HG02571 (cell line): ENCODE results near the gene CP.
"Not testable (repeated sequence)": the region's sequence is repeated elsewhere in the genome, so short reads cannot be mapped to it uniquely, and the experiment has no call there.

Source experiments
- ATAC-seq: cut with Tn5 transposase; IDR thresholded peaks from one replicate; pipeline ENCODE4 v1.9.1; 2021; ENCODE audit warnings: mild to moderate bottlenecking, moderate library complexity; ENCODE audit not compliant: unreplicated experiment

The CP gene

GRCh38 chr3:149227591-149228268 is 6.1 kb upstream of the CP start:
- ATAC-seq: no peak

- ATAC-seq: no peak
Measured at GRCh38 chr3:149226776-149227175, 5.1 kb upstream of the CP start.

- ATAC-seq: peak; percentile 96
Measured at GRCh38 chr3:149224736-149225594, 3.3 kb upstream of the CP start.

- ATAC-seq: no peak
Measured at GRCh38 chr3:149223461-149223820, 1.8 kb upstream of the CP start.

GRCh38 chr3:149219380-149220121 is 2.1 kb downstream of the CP start:
- not testable (repeated sequence) for ATAC-seq

GRCh38 chr3:149217347-149217746 is 4.3 kb downstream of the CP start:
- no peak for ATAC-seq

GRCh38 chr3:149216193-149216869 is 5.3 kb downstream of the CP start:
- no peak for ATAC-seq

GRCh38 chr3:149215515-149215914 is 6.1 kb downstream of the CP start:
- ATAC-seq: no peak

- no peak for ATAC-seq
Measured at GRCh38 chr3:149214702-149215101, 6.9 kb downstream of the CP start.

GRCh38 chr3:149212386-149212785 is 9.2 kb downstream of the CP start:
- ATAC-seq: no peak

- no peak for ATAC-seq
Measured at GRCh38 chr3:149209431-149209830, 12.2 kb downstream of the CP start.

- ATAC-seq: no peak
Measured at GRCh38 chr3:149207475-149207874, 14.2 kb downstream of the CP start.

- ATAC-seq: no peak
Measured at GRCh38 chr3:149204390-149204991, 17.1 kb downstream of the CP start.

- peak; percentile 93 for ATAC-seq
Measured at GRCh38 chr3:149203758-149204157, 17.9 kb downstream of the CP start.

- ATAC-seq: no peak
Measured at GRCh38 chr3:149199474-149199873, 22.2 kb downstream of the CP start.

GRCh38 chr3:149198611-149199010 is 23.0 kb downstream of the CP start:
- no peak for ATAC-seq

GRCh38 chr3:149197669-149198068 is 24.0 kb downstream of the CP start:
- ATAC-seq: no peak

- ATAC-seq: not testable (repeated sequence)
Measured at GRCh38 chr3:149196805-149197592, 24.6 kb downstream of the CP start.

GRCh38 chr3:149195221-149195620 is 26.4 kb downstream of the CP start:
- no peak for ATAC-seq

- ATAC-seq: no peak
Measured at GRCh38 chr3:149188494-149188893, 33.1 kb downstream of the CP start.
